ENCODE results near the gene NEXN.

The NEXN gene

DNA sequence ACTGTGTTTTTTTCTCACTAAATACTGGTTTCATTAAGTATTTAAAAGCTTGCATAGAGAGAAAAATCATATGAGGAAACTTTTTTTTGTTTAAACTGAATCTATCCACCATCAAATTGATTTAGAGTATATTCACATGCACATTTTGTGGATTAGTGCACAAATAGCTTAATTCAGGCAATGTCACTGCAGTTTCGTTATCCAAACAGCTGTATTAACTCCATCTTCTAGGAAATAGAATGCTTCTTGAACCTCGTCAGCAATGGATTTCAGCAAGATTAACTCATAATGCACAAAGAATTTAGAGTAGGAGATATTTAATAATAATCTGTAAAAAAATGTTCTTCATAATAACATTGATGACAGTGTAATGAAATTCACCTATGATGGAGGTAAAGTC is 37.5 kb downstream of the NEXN start:
- DNase-seq (ENCODE audit: low read depth): no peak
- no peak overlapping the region for H3K4me3 ChIP-seq (ENCODE audit: low read depth, low read length)
- TF ChIP-seq, protein P1, sequence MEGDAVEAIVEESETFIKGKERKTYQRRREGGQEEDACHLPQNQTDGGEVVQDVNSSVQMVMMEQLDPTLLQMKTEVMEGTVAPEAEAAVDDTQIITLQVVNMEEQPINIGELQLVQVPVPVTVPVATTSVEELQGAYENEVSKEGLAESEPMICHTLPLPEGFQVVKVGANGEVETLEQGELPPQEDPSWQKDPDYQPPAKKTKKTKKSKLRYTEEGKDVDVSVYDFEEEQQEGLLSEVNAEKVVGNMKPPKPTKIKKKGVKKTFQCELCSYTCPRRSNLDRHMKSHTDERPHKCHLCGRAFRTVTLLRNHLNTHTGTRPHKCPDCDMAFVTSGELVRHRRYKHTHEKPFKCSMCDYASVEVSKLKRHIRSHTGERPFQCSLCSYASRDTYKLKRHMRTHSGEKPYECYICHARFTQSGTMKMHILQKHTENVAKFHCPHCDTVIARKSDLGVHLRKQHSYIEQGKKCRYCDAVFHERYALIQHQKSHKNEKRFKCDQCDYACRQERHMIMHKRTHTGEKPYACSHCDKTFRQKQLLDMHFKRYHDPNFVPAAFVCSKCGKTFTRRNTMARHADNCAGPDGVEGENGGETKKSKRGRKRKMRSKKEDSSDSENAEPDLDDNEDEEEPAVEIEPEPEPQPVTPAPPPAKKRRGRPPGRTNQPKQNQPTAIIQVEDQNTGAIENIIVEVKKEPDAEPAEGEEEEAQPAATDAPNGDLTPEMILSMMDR (IDR thresholded peaks at IDR 0.05; ENCODE audit: control insufficient read depth, extremely low read depth, insufficient read depth): no peak

DNA sequence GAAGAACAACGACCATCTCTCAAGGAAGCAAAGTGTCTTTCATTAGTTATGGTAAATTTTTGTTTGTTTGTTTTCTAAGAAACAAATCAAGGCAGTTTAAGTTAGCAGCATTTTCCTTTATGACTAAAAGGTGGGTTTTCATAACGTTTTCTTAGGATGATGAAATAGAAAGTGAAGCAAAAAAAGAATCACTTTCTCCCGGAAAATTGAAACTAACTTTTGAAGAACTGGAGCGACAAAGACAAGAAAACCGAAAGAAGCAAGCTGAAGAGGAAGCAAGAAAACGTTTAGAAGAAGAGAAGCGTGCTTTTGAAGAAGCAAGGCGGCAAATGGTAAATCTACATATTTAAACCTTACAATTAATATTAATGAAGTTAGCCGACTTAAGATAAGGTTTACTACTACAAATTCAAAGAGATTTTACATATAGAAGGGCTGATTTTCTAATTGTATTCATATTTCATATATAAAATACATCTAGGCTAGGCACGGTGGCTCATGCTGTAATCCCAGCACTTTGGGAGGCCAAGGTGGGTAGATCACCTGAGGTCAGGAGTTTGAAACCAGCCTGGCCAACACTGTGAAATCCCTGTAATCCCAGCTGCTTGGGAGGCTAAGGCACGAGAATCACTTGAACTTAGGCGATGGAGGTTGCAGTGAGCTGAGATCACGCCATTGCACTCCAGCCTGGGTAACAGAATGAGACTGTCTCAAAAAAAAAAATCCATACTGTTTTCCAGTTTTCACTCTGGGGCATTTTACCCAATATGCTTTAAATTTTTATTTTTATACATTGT is 38.3 kb downstream of the NEXN start:
- DNase-seq (ENCODE audit: low read depth): no peak
- no peak overlapping the region for H3K4me3 ChIP-seq (ENCODE audit: low read depth, low read length)
- TF ChIP-seq, protein P1 (IDR thresholded peaks at IDR 0.05; ENCODE audit: control insufficient read depth, extremely low read depth, insufficient read depth): no peak

DNA sequence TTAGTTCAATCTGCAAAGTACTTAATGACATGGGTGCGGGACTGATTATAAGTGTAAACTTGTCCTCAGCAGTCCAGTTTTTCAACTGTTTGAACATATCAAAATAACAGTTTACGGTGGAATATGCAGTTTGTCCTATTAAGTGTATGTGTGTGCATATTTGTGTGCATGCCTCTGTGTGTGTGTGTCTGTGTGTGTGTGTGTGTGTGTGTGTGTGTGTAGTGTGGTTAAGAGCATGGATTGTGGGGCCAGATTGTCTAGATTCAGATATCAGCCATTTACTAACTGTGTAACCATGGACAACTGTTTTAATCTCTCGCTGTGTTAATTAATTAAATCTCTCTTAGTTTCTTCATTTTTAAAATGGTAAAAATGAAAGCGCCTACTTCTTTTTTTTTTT is 39.0 kb downstream of the NEXN start:
- TF ChIP-seq, protein P1 (IDR thresholded peaks at IDR 0.05; ENCODE audit: control insufficient read depth, extremely low read depth, insufficient read depth): no peak
- no peak overlapping the region for H3K4me3 ChIP-seq (ENCODE audit: low read depth, low read length)

DNA sequence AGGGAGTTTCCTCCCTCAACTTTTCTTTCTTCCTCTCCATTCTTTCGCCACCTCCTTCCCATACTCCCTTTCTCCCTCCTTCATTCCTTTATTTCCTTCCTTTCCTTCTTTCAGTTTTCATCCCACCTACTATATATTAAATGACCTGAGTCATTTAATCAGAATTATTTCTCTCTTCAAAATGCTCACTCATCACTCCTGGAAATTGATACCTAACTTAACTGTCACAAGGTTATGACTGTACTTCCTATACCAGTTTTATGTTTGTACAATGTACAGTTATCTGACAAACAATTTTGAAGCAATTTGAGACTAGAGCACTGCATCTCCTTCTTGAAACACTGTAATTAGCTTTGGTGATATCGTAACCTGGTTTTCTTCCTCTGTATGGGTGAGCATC is 41.4 kb downstream of the NEXN start:
- TF ChIP-seq, protein P1 (IDR thresholded peaks at IDR 0.05; ENCODE audit: control insufficient read depth, extremely low read depth, insufficient read depth): no peak
- H3K4me3 ChIP-seq (ENCODE audit: low read depth, low read length): no peak overlapping the region
- no peak for DNase-seq (ENCODE audit: low read depth)

More for the DNA sequence above, 39.0 kb downstream of the NEXN start:
- no peak for DNase-seq (ENCODE audit: low read depth)

DNA sequence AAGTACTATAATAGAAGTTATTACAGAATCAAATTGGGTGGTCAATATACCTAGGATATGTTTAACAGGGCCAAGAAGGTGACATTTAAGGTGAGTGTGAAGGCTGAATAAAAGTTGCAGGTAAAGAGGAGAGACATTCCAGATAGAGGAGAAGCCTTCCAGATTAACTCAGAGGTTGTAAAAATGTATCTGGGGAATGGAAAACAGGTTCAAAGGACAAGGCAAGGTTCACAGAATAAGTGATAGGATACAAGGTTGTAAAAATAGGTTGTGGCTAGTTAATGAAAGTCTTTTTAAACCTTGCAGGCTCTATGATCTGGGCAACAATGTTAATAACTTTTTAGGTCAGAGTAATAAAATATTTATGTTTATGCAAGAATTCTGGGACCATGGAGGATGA is 50.2 kb downstream of the NEXN start:
- H3K4me3 ChIP-seq (ENCODE audit: low read depth, low read length): no peak overlapping the region
- DNase-seq (ENCODE audit: low read depth): no peak
- TF ChIP-seq, protein P1 (IDR thresholded peaks at IDR 0.05; ENCODE audit: control insufficient read depth, extremely low read depth, insufficient read depth): no peak

DNA sequence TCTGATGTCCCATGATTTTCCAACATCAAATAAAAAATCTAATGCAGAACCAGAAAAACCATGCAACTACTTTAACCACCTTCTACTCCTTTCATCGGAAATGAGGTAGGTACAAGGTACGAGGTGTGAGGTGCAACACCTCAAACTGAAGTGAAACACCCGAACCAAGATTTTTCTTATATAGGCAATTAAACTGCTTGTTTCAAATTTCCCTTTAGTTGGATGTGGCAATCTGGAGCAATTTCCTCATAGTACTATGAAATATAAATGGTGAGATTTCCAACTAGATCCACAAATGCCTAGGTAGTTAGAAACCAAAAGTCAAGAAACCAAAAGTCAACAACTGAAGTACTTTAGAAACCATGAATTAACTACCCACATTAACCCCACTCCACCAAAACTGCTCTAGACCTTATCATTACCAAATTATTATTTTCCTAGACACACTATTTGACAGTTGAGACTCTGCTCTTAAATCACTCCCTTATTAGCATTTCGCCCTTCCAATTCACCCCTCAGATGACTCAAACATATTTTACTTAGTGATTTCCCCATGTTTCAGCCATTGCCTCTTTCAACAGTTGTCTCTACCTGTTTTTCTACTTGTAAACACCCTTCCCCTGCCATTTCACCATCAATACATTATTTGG is 52.6 kb downstream of the NEXN start:
- no peak for DNase-seq (ENCODE audit: low read depth)
- TF ChIP-seq, protein P1 (IDR thresholded peaks at IDR 0.05; ENCODE audit: control insufficient read depth, extremely low read depth, insufficient read depth): no peak
- H3K4me3 ChIP-seq (ENCODE audit: low read depth, low read length): no peak overlapping the region

Data from LNCaP clone FGC (cell line).